ENCODE results near the gene MAGT1.

DNA sequence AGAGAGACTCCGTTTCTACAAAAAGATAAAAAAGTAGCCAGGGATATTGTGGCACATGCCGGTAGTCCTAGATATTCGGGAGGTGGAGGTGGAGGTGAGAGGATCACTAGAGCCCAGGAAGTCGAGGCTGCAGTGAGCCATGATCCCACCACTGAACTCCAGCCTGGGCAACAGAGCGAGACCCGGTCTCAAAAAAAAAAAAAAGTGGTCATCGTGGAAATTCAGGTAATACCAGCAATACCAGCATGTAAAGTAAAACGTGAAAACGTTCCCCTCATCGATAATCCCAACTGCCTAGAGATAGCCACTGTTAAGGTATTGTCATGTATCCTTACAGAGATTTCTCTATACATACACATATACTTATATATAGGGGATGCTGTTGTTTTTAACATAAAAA is 1.5 kb downstream of the MAGT1 start:
- TF ChIP-seq, protein P1, sequence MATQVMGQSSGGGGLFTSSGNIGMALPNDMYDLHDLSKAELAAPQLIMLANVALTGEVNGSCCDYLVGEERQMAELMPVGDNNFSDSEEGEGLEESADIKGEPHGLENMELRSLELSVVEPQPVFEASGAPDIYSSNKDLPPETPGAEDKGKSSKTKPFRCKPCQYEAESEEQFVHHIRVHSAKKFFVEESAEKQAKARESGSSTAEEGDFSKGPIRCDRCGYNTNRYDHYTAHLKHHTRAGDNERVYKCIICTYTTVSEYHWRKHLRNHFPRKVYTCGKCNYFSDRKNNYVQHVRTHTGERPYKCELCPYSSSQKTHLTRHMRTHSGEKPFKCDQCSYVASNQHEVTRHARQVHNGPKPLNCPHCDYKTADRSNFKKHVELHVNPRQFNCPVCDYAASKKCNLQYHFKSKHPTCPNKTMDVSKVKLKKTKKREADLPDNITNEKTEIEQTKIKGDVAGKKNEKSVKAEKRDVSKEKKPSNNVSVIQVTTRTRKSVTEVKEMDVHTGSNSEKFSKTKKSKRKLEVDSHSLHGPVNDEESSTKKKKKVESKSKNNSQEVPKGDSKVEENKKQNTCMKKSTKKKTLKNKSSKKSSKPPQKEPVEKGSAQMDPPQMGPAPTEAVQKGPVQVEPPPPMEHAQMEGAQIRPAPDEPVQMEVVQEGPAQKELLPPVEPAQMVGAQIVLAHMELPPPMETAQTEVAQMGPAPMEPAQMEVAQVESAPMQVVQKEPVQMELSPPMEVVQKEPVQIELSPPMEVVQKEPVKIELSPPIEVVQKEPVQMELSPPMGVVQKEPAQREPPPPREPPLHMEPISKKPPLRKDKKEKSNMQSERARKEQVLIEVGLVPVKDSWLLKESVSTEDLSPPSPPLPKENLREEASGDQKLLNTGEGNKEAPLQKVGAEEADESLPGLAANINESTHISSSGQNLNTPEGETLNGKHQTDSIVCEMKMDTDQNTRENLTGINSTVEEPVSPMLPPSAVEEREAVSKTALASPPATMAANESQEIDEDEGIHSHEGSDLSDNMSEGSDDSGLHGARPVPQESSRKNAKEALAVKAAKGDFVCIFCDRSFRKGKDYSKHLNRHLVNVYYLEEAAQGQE (IDR thresholded peaks at IDR 0.05; ENCODE audit: insufficient replicate concordance, low read depth) = no peak
- TF ChIP-seq, protein P2, sequence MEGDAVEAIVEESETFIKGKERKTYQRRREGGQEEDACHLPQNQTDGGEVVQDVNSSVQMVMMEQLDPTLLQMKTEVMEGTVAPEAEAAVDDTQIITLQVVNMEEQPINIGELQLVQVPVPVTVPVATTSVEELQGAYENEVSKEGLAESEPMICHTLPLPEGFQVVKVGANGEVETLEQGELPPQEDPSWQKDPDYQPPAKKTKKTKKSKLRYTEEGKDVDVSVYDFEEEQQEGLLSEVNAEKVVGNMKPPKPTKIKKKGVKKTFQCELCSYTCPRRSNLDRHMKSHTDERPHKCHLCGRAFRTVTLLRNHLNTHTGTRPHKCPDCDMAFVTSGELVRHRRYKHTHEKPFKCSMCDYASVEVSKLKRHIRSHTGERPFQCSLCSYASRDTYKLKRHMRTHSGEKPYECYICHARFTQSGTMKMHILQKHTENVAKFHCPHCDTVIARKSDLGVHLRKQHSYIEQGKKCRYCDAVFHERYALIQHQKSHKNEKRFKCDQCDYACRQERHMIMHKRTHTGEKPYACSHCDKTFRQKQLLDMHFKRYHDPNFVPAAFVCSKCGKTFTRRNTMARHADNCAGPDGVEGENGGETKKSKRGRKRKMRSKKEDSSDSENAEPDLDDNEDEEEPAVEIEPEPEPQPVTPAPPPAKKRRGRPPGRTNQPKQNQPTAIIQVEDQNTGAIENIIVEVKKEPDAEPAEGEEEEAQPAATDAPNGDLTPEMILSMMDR (IDR thresholded peaks at IDR 0.05; ENCODE audit: insufficient read depth, low read length) = no peak

Measured in HL-60 (cell line).